Mesendoderm (in vitro differentiated cells): ENCODE results near the gene LRRC27.

Source experiments
- DNase-seq: peaks from one replicate; pipeline ENCODE4 v3.0.0; 2013
- H2AK5ac ChIP-seq: 2 replicates; pipeline ENCODE4 v1.6.1; 2013; ENCODE audit warnings: low read length, inconsistent platforms
- H2BK120ac ChIP-seq: 2 replicates; pipeline ENCODE4 v1.6.1; 2013; ENCODE audit warnings: low read depth, mild to moderate bottlenecking, low read length, moderate library complexity, mixed read lengths
- H2BK15ac ChIP-seq: replicated peaks from 2 replicates; pipeline ENCODE4 v1.6.1; 2013; ENCODE audit warnings: low read depth, mild to moderate bottlenecking, moderate library complexity
- H2BK5ac ChIP-seq: 2 replicates; pipeline ENCODE4 v1.6.1; 2013; ENCODE audit warnings: low read length, inconsistent platforms
- H3K18ac ChIP-seq: 2 replicates; pipeline ENCODE4 v1.6.1; 2013; ENCODE audit warnings: mild to moderate bottlenecking, low read length, mixed read lengths
- H3K23ac ChIP-seq: one replicate; pipeline ENCODE4 v1.6.1; 2013; ENCODE audit warnings: low read length
- H3K27ac ChIP-seq: 2 replicates; pipeline ENCODE4 v1.5.1; 2013; ENCODE audit warnings: low read depth, mild to moderate bottlenecking, inconsistent platforms, low read length, moderate library complexity
- H3K27me3 ChIP-seq: 2 replicates; pipeline ENCODE4 v1.6.1; 2013; ENCODE audit warnings: low read length, control low read depth, mild to moderate bottlenecking, inconsistent platforms; ENCODE audit not compliant: insufficient read depth, poor library complexity
- H3K36me3 ChIP-seq: 2 replicates; pipeline ENCODE4 v1.6.1; 2013; ENCODE audit warnings: low read length, inconsistent platforms; ENCODE audit not compliant: control insufficient read depth, insufficient read depth
- H3K4ac ChIP-seq: one replicate; pipeline ENCODE4 v1.6.1; 2013; ENCODE audit warnings: low read depth, mild to moderate bottlenecking, low read length, moderate library complexity
- H3K4me1 ChIP-seq: 2 replicates; pipeline ENCODE4 v1.6.1; 2013; ENCODE audit warnings: low read depth, low read length, inconsistent platforms; ENCODE audit not compliant: control insufficient read depth
- H3K4me2 ChIP-seq: 2 replicates; pipeline ENCODE4 v1.6.1; 2013; ENCODE audit warnings: low read length
- H3K4me3 ChIP-seq: 2 replicates; pipeline ENCODE4 v1.5.1; 2013; ENCODE audit warnings: mild to moderate bottlenecking, low read length
- H3K56ac ChIP-seq: one replicate; pipeline ENCODE4 v1.6.1; 2013; ENCODE audit warnings: low read length
- H3K79me1 ChIP-seq: 2 replicates; pipeline ENCODE4 v1.6.1; 2013; ENCODE audit warnings: low read length, inconsistent platforms
- H3K79me2 ChIP-seq: 2 replicates; pipeline ENCODE4 v1.6.1; 2013; ENCODE audit warnings: mild to moderate bottlenecking, low read length; ENCODE audit not compliant: control insufficient read depth, insufficient read depth
- H3K9ac ChIP-seq: 2 replicates; pipeline ENCODE4 v1.6.1; 2013; ENCODE audit warnings: low read length, inconsistent platforms
- H4K5ac ChIP-seq: one replicate; pipeline ENCODE4 v1.6.1; 2013; ENCODE audit warnings: low read length
- H4K8ac ChIP-seq: one replicate; pipeline ENCODE4 v1.6.1; 2013; ENCODE audit warnings: low read depth, mild to moderate bottlenecking, control low read depth, low read length, moderate library complexity
- WGBS: extraction: QIAGEN DNeasy Blood & Tissue Kit; methylation state at CpG from one replicate; pipeline ENCODE4 v1.1.7; 2013; ENCODE audit warnings: low lambda C conversion rate, missing lambda C conversion rate; ENCODE audit not compliant: insufficient coverage; ENCODE audit errors: extremely low coverage; 5-methylcytosine and 5-hydroxymethylcytosine counted together

The LRRC27 gene

GRCh38 chr10:132418527-132419416, 86.8 kb downstream of the LRRC27 start:
- no peaks in the 10 kb centered on the region for H3K36me3 ChIP-seq
- no peaks in the 10 kb centered on the region for H3K27me3 ChIP-seq
- peak; percentile 95 for DNase-seq
- no peak overlapping the region for H3K4ac ChIP-seq
- H3K18ac ChIP-seq: no peak overlapping the region
- H3K4me3 ChIP-seq: no peak overlapping the region
- H3K79me1 ChIP-seq: no peaks in the 10 kb centered on the region
- H3K9ac ChIP-seq: peak overlapping the region; percentile 41
- H3K79me2 ChIP-seq: no peaks in the 10 kb centered on the region
- peak overlapping the region; percentile 31 for H3K4me2 ChIP-seq
- no peak overlapping the region for H4K5ac ChIP-seq
- no peak overlapping the region for H2BK15ac ChIP-seq
- H2AK5ac ChIP-seq: no peak overlapping the region
- no peak overlapping the region for H3K27ac ChIP-seq
- no peak overlapping the region for H3K23ac ChIP-seq
- H2BK120ac ChIP-seq: no peak overlapping the region
- peak overlapping the region; percentile 47 for H3K56ac ChIP-seq
- peaks cover 8% of the 10 kb centered on the region for H3K4me1 ChIP-seq
- no peak overlapping the region for H4K8ac ChIP-seq
- WGBS: no CpG with 5 or more reads among the region's 18 CpGs
- H2BK5ac ChIP-seq: peak overlapping the region; percentile 42

- no peak overlapping the region for H4K8ac ChIP-seq
These were observed 87.8 kb downstream of the LRRC27 start for GRCh38 chr10:132419538-132420468.

GRCh38 chr10:132420469-132420980, 88.5 kb downstream of the LRRC27 start:
- Histone ChIP-seq H2BK120ac (no peak overlapping the region), H3K79me2 (no peaks in the 10 kb centered on the region), H3K23ac (no peak overlapping the region), H3K27me3 (no peaks in the 10 kb centered on the region), H3K18ac (no peak overlapping the region), H3K4me3 (no peak overlapping the region), H3K4me2 (no peak overlapping the region), H3K56ac (peak overlapping the region; percentile 38), H2AK5ac (no peak overlapping the region), H3K4ac (no peak overlapping the region), H3K4me1 (peaks cover 8% of the 10 kb centered on the region), H2BK15ac (no peak overlapping the region), H3K27ac (peak overlapping the region; percentile 1), H4K5ac (no peak overlapping the region), H3K79me1 (no peaks in the 10 kb centered on the region), H4K8ac (no peak overlapping the region), H3K9ac (no peak overlapping the region), H2BK5ac (no peak overlapping the region), H3K36me3 (no peaks in the 10 kb centered on the region)
- DNase-seq: no peak
- no CpG with 5 or more reads among the region's 8 CpGs for WGBS

More at GRCh38 chr10:132419538-132420468, 87.8 kb downstream of the LRRC27 start:
- no peaks in the 10 kb centered on the region for H3K79me2 ChIP-seq
- no peak overlapping the region for H2AK5ac ChIP-seq
- no peak overlapping the region for H2BK5ac ChIP-seq
- H3K4me2 ChIP-seq: no peak overlapping the region
- H3K79me1 ChIP-seq: no peaks in the 10 kb centered on the region
- peak overlapping the region; percentile 44 for H3K56ac ChIP-seq
- WGBS: no CpG with 5 or more reads among the region's 25 CpGs
- H2BK15ac ChIP-seq: no peak overlapping the region
- H3K4ac ChIP-seq: no peak overlapping the region
- H3K27me3 ChIP-seq: no peaks in the 10 kb centered on the region
- H4K5ac ChIP-seq: no peak overlapping the region
- peak overlapping the region; percentile 1 for H3K27ac ChIP-seq
- no peaks in the 10 kb centered on the region for H3K36me3 ChIP-seq
- H3K18ac ChIP-seq: no peak overlapping the region
- peaks cover 8% of the 10 kb centered on the region for H3K4me1 ChIP-seq
- H3K4me3 ChIP-seq: no peak overlapping the region
- no peak overlapping the region for H2BK120ac ChIP-seq
- H3K23ac ChIP-seq: no peak overlapping the region
- H3K9ac ChIP-seq: no peak overlapping the region
- DNase-seq: peak; percentile 57

- whole genome bisulfite sequencing: no CpG with 5 or more reads among the region's 33 CpGs
- Histone ChIP-seq H3K23ac (no peak overlapping the region), H3K9ac (peak overlapping the region; percentile 50), H3K79me2 (no peaks in the 10 kb centered on the region), H3K79me1 (no peaks in the 10 kb centered on the region), H4K8ac (no peak overlapping the region), H2AK5ac (peak overlapping the region; percentile 23), H3K4me1 (peaks cover 8% of the 10 kb centered on the region), H2BK15ac (no peak overlapping the region), H3K18ac (peak overlapping the region; percentile 46), H3K56ac (peak overlapping the region; percentile 79), H2BK5ac (peak overlapping the region; percentile 19), H4K5ac (no peak overlapping the region), H3K27me3 (no peaks in the 10 kb centered on the region), H3K4me3 (no peak overlapping the region), H3K27ac (peak overlapping the region; percentile 34), H3K4me2 (no peak overlapping the region), H3K36me3 (no peaks in the 10 kb centered on the region), H2BK120ac (no peak overlapping the region), H3K4ac (peak overlapping the region; percentile 9)
- no peak for DNase-seq
These were observed 89.2 kb downstream of the LRRC27 start for GRCh38 chr10:132420981-132421846.
